T-helper 1 cell treated with Interleukin-12 subunit alpha and Interleukin-12 subunit beta and Interleukin-4 antibody, amounts not matched to agents 30 ng/mL and 1 ng/mL, for 36 hours (primary cell): Measurements from ENCODE around the gene SIGMAR1. TPM values are rescaled to one million over a fixed set of nuclear protein-coding genes. Genes with fewer than 3 reads are reported as not detected.

Experiments used
- intact Hi-C: fragments of 100-400 bp; cut with micrococcal nuclease; formaldehyde crosslinking; loops from one replicate; pipeline ENCODE4 v1.15.1; 2024
- total RNA-seq: library from RNA; stranded (reverse); gene quantifications from 2 replicates; pipeline ENCODE4 v1.2.3, GENCODE V29; 2022

Gene SIGMAR1
- total RNA-seq, 1 donor from 2014 or later: 63.0 TPM

DNA sequence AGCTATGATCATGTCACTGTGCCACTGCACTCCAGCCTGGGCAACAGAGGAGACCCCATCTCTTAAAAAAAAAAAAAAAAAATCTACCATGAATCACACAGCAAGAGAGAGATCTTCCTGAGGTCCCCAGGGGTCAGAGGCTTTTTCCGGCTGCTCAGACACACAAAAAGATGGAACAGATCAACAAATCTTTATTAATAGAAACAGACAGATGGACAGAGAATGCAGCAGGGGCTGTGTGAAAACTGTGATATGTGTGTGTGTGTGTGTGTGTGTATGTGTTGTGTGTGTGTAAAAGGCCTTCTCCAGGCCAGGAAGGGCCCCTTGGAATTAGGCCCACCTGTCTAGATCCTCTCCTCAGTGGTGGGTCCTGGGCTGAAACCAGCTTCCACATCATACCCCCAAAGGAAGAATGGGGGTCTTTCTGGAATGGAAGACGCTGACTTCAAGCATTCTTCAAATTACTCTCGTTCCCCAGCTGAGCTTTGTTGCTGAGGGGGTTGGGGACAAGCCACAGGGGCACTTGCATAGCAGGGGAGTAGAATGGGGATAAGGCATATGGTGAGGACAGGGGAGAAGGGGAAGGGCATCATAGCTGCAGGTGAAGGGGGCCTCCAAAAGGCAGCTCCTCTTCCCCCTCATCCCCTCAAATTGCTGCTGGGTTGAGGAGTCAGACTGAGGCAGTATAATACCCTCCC lies 2.9 kb downstream of the SIGMAR1 start:
- intact Hi-C loops: loop anchor here (1.0 to 10.0 kb wide), 11 partner anchors 14 to 1098 kb away; partner anchors contain the start of genes CREB3, DCAF12, DCTN3 and DNAI1

DNA sequence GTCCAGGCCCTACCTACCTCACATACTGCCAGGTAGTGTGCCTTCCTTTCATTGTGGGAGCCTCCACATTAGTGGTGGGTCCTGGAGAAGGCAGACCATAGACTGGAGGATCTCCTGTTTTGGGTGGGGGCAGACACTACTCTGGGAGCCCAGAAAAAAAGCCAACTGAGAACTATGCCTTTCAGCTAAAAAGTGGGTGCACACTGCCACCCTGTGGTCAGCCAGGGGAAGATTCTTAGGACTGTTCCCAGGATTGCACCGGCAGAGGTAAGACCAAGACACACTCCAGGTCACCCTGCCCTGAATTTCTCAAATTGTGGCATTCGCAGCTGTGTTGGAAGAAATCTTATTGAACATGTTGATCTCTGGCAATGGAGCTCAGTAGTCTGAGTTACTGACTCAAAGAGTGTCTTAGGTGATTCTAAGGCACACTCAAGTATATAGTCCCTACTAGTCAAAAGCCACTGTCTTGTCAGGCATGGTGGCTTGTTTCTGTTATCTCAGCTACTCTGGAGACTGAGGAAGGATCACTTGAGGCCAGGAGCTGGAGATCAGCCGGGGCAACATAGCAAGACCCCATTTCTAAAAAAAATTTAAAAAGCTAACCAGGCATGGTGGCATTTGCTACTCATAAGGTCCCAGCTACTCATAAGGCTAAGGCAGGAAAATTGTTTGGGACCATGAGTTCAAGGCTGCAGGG lies 3.6 kb downstream of the SIGMAR1 start:
- intact Hi-C loops: loop anchor here (1.0 to 10.0 kb wide), 10 partner anchors 14 to 509 kb away; partner anchors contain the start of genes DCAF12, DCTN3, DNAI1 and FAM219A

DNA sequence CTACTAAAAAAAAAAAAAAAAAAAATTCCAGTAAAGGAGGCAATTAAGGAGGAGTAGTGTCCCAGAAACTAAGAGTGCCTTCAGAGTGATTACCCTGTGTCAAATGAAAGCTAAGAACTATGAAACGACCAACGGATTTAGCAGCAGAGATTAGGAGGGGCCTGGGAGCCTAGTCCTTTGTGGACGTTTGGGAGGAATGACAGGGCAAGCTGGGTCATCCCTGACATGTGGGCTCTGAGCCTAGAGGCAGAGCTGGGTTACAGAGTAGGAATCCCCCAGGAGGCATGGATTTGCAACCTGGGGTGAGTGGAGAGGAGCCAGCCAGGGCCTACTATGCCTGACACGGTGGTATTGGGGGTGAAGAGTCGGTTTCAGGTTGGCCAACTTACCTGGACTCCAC lies 4.4 kb downstream of the SIGMAR1 start:
- intact Hi-C loops: loop anchor here (10.0 kb wide), 1 partner anchor 508 kb away; the partner anchor contains the start of gene DCAF12

DNA sequence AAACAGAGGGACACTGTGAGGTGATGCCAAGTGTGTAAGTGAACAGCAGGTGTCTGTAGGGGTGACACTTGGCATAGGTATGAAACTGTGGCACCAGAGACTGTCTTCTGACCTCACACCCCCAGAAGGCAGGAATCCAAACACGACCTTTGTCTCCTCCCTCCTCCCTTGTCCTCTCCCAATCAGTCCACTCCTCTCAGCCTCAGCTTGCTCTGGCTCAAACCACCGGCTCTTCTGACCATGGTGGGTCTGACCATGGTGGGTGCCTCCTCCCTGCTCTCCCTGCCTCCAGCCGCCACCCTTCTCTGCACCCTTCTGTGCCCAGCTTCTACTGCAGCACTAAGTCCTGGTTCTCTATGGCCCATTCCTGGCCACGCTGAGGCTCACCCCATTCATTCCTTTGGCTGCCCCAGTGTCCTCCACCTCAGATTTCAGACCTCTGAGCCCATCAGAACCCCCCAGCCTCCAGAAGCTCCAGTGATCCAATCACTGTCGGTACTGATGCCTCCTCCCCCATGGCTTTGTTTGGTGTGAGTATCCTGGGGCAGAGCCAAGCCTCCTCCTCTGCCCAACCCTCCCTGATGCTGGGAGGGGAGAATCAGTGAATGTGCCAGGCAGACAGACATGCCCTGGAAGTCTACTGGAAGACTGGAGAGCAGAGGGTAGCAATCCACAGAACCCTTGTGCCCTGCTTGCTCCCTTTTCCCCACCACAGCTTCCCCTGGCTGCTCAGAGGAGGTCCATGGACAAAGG lies 7.0 kb downstream of the SIGMAR1 start:
- intact Hi-C loops: loop anchor here (10.0 kb wide), 1 partner anchor 506 kb away; the partner anchor contains the start of gene DCAF12

DNA sequence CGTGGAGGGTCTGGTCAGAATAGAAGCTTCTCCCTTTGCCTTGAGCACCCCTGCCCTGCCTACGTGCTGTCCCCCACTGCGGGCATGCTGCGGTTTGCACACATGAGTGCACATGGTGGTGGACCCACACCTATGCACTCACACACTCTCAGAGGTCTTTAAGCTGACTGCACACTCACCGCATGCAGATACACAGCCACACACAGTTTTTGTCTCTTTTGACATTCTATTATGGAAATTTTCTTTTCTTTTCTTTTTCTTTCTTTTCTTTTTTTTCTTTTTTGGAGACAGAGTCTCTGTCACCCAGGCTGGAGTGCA lies 8.1 kb downstream of the SIGMAR1 start:
- intact Hi-C loops: loop anchor here (1.0 to 10.0 kb wide), 3 partner anchors 17 to 1025 kb away; partner anchors contain the start of genes CCDC107, RMRP, RPP25L and SIT1

DNA sequence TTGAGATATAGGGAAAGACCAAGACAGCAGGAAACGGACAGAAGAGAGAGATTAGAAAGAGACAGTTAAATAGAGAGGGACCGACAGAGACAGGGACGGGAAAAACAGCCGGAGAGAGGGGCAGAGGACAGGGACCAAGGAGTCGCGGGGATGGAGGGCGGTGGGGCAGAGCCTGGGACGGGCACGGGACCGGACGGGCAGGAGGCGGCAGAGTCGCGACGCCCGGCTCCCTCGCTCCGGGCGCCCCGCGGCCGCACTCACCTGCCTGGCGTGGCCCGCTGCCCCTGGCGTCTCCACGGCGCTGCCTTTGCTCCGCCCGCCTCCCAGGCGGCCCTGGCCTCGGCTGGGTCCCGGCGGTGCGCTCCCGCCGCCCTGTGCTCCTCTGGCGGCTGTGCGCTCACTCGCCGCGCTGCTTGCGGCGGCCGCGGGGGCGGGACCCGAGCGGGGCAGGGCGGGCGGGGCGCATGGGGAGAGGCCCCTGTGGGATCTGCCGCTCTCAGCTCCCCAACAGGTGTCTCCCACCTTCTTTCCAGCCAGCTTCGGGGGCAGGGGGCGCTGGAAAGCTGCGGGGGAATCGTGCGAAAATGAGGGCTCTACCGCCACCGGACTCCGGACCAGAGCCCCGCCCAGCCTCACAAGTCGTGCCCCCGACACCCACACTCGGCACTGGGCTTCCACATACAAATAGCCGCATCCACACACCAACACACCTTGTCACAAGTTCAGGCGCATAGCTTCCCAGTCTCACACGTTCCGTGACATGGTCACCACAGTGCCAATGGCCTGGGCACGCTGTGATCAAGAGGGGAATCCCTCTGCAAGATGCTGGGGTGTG lies 8.7 kb downstream of the SIGMAR1 start, which contains the start of gene ARID3C:
Gene ARID3C, minus strand, starts transcription at position 411 of the 835 bp plus-strand sequence. CDS start 1,052 bp downstream, outside the sequence.
- intact Hi-C loops: loop anchor here (1.0 to 10.0 kb wide), 4 partner anchors 9 to 1026 kb away; partner anchors contain the start of genes CCDC107, DCTN3, RMRP and RPP25L

DNA sequence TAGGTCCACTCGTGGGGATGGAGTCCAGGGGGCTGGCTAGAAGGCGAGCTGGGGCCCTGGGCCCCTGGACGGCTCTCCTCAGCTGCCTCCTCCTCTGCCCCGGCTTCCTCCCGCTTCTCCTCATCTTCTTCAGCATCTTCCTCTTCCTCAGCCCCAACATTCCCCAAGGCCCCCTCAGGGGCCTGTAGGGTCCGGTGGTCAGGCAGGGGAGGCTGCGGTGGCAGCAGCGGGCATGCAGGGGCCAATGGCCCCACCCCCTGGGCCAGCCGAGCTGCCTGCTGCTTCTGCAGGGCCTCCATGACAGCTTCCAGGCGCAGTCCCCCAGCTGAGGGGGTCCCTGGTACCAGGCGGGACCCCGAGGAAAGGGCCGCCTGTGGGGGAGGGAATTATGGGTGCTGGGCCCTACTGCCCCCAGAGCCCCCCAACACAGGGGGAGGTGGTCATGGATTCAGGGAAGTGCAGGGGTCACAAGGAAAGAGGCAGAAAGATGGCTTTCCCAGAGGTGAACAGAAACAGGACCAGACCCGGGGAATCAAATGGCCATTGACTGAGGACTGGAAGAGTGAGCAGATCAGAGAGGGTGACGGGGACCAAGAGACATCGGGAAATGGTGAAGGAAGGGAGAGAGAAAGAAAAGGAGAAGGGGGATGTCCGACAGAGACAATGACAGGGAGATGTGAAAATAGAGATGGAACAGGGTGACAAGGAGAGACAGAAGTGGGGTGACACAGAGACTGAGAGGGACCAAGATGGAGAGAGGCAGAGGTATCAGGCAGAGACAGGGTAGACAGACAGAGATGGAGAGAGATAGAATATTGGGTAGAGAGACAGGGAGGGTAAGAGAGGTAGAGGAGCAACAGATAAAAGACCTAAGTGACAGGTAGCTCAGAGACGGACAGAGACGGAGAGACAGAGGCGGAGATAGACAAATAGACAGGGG lies 9.6 kb downstream of the SIGMAR1 start:
- intact Hi-C loops: loop anchor here (1.0 to 10.0 kb wide), 3 partner anchors 8 to 1027 kb away; partner anchors contain the start of genes CCDC107, DCTN3, RMRP and SIT1

DNA sequence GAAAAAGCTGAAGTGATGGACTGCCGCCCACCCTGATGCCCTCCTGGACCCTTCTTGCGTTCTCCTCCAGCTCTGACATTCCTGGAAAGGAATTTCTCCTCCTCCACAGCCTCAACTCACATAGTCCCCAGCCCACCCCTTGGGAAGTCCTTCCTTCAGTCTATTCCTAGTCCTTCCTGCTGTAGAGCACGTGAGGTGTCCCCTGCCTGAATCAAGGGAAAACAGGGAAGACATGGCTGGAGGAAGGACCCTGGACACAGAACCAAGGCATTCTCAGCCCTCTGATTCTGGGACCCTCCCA lies 12.5 kb downstream of the SIGMAR1 start:
- intact Hi-C loops: loop anchor here (10.0 kb wide), 1 partner anchor 1030 kb away; the partner anchor contains the start of genes CCDC107, RMRP and SIT1

DNA sequence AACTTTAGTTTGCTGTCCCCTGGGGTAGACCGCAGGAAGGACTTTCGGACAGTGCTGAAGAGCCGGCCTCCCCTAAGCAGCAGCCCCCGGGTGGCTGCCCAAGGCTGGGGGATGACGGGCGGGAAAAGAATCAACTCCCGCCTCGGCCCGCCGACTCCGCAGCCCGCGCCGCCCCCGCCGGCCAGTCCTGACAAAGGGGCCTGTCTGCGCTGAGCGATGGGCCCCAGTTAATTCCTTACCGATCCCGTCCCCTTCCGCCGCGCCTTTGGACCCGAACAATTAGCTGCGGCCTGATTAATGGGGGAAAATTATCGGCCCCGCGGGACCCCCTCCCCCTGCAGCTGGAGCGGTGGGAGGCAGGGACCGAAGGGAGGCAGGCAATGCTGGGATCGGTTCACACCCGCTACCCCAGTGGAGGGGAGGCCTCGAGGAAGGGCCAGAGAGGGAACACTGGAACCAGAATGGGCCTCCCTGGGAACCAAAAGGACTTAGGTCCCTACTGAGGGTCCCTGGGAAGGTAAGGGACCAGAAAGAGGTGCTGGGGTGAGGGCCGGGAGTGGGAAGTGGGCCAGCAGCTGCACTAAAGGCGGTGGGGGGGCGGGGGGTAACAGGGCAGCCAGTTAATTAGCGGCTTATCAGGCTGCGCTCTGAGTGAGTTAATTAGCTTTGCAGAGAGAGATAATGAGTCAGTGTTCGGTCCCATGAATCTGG lies 13.0 kb downstream of the SIGMAR1 start:
- intact Hi-C loops: loop anchor here (10.0 kb wide), 1 partner anchor 1030 kb away; the partner anchor contains the start of genes CCDC107, RMRP and SIT1

DNA sequence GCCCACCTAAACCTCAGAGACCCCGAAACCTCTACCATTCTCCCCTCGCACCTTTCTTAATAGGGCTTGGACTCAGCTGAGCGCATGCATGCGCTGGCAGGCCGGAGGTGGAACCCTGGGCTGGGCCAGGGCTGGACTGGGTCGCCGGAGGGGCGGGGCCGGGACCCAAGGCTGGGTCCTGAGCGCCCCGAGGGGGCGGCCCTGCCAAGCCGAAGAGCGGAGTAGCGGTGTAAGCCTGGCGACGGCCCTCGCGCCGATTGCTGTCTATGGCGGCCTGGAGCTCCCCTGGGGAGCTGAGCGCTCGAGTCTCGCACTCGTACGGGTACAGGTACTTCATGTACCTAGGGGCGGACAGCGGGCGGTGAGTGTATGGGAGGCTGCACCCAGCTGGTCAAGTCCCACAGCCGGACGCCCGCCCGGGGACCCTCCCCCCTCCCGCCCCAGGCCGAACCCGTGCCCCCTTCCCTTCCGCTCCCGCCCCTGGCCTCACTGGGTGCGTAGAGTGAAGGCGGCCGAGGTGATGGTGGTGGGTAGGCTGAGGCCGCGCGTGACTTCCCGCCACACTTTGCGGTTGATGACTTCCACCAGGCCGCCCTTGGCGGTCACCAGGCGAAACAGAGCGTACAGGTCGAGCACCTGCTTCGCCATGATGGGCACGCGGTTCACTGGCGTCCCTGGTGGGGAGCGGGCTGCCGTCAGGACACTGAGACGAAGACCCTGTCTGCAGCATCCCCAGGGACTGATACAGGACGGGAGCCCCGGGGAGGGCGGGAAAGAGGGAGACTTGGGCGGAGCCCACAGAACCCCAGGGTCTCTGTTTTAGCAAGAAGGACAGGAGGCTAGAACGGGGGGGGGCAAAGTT lies 14.0 kb downstream of the SIGMAR1 start:
- intact Hi-C loops: loop anchor here (10.0 kb wide), 1 partner anchor 1031 kb away; the partner anchor contains the start of genes CCDC107, RMRP and SIT1

DNA sequence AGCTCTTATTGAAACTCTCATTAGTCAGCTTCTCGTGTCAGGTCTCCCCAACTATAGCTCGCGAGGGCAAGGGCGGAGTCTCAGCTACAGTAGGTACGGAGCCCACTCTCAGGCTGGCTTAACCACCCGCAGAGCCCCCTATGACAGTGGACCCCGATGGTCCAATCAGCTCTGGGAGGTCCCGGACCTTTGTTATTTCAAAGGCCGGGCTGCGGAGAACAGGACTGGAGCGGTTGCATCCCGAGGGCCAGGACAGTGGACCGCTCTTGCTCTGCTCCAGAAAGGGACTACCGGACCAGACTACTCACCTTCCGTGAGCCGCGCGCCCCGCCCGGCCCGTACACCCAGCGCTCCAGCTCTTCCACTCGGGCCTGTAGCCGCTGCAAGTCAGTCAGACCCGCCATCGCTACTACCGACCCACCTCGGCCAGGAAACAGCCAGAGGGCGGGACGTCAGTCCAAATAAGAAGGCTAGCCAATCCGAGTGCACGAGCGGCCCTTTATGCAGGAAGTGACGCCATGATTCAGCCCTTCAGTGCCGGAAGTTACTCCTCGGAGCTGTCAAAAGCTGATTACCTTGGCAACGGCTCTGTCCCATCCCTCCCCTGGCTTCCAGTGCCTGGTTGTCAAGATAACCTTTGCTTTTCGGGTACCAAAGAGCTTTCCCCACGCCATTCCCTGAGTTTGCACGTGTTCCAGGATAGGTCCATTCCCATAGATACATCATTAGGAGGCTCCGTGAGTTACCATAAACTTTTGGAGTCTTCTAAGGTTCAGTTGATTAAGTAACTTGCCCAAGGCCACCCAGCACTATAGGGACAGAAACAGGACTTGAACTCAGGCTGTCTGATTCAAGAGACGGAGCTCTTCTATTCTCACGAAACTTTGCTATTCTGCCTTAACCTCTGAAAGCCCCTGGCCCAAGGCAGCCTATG lies 17.3 kb downstream of the SIGMAR1 start, which contains the start of gene DCTN3:
Gene DCTN3, minus strand, starts transcription at position 435 of the 934 bp plus-strand sequence. Its CDS starts 31 bp downstream, at position 404.
- intact Hi-C loops: loop anchor here (1.0 to 10.0 kb wide), 7 partner anchors 8 to 1034 kb away; partner anchors contain the start of genes CCDC107, DNAI1, FAM219A and RMRP

DNA sequence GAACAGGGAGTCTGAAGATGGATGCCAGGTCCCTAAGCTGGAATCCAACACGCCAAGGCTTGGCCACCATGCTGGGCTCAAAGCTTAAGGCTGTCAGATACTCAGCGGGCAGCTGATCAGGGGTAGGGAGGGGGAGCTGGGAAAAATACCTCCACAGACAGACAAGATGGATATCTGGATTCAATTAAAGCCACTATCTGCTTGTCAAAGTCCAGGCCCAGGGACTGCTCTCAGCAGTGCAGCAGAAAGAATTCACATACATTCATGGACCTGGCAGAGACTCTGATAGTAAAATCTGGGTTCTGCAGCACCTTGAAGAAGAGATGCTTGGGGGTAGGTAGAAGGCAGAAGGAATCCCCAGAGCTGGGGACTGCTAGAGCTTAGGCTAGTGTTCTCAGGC lies 22.5 kb downstream of the SIGMAR1 start:
- intact Hi-C loops: no loop called here

DNA sequence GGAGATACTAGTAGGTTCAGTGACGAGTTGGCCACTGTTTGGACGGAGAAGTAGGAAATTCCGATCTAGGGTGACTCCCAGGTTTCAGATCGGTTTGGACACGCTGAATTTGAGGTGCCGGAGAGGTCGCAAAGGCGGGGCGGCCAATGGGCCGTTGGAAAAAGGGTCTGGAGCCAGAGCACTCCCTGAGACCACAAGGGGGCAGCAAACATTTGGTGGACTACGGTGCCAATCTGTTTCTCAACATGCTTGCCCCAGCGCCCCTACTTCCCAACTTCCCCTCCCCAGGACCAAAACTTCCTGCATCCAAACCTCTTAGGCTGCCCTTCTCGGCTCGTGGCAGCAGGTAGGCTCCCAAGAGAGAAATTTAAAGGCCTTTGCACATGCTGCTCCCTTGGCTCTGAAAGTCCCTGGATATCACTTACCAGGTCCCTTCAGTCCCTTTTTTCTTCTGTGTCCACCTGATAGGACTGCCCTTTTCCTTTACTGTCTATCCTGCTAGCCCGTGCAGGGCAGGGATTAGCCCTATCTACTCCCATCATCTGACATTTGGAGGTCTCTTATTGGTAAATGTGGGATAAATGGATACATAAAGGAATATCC lies 24.7 kb downstream of the SIGMAR1 start:
- intact Hi-C loops: loop anchor here (1.0 to 5.0 kb wide), 15 partner anchors 7 to 797 kb away; partner anchors contain the start of genes ARID3C, DCTN3, DNAI1 and DNAJB5

DNA sequence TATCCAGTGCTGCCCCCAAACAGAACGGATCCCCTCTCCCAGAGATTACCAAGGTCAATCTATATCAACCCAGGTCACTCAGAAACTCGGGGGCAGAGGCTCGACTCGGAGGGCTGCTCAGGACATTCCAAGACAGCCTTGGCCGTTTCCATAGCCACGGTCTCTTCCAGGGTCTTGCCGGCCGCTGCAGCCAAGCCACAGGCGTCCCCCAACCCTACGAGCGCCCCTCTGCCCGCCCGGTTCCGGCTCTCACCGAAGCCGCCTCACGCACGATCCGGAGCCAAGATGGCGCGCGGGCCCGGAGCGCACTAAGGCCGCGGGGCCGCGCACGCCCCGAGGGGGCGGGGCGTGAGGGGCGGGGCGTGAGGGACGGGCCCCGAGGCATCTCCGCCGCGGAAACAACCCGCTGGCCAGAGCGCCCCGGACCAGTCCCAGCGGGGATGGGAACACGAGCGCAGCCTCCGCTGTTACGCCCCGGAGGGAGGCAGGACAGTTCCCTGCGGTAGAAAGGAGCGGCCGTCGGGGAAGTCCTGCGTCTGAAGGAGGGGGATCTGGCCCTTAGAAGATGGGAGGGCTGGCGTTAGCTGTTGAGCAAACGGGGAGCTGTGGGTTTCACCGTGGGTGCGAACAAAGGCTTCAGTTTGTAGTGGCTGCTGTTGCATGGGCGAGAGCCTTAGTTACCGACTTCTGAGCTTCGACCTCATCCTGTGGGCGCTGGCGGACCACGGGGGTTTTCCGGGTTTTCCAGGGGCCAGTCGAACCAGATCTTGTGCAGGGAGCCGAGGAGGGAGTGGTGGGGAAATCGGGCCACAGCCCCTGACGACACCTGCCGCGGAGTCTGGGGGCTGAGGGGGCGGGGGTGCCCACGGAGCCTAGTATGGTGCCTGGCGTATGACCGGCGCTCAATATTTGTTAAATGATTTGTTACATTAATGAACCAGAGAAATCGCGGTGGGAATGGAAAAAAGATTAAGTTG lies 25.5 kb downstream of the SIGMAR1 start, which contains the start of gene RPP25L:
Gene RPP25L, minus strand, starts transcription at position 287 of the 977 bp plus-strand sequence. CDS start 801 bp downstream, outside the sequence.
- intact Hi-C loops: loop anchor here (1.0 to 5.0 kb wide), 15 partner anchors 8 to 796 kb away; partner anchors contain the start of genes ARID3C, DCTN3, DNAI1 and DNAJB5
